Colonic mucosa (tissue), 4 donors: Measurements from ENCODE around the gene CCDC154. TPM values are rescaled to one million over a fixed set of nuclear protein-coding genes. Genes with fewer than 3 reads are reported as not detected.

ENCODE experiments used
- DNase-seq: peaks from one replicate; pipeline ENCODE4 v3.0.0-alpha.2; 2020
- H3K27ac ChIP-seq: fragments of 200-600 bp; one replicate; pipeline ENCODE4 v1.8.0; 2021
- H3K27me3 ChIP-seq: fragments of 200-600 bp; one replicate; pipeline ENCODE4 v1.8.0; 2021
- H3K36me3 ChIP-seq: fragments of 200-600 bp; one replicate; pipeline ENCODE4 v1.8.0; 2021
- H3K4me1 ChIP-seq: fragments of 200-600 bp; one replicate; pipeline ENCODE4 v1.8.0; 2021; ENCODE audit warnings: mild to moderate bottlenecking
- H3K4me3 ChIP-seq: fragments of 200-600 bp; one replicate; pipeline ENCODE4 v1.8.0; 2021
- H3K9ac ChIP-seq, 2 donors: one replicate each; pipeline ENCODE4 v1.7.0; 2013; ENCODE audit warnings: control low read depth in 2 of 2, low read depth in 2 of 2, low read length in 2 of 2
- H3K9me3 ChIP-seq: fragments of 200-600 bp; one replicate; pipeline ENCODE4 v1.8.0; 2021
- intact Hi-C: fragments of 100-400 bp; cut with DNase I; formaldehyde crosslinking; loops from one replicate; pipeline ENCODE4 v1.14.1; 2022
- total RNA-seq, 2 donors: library from RNA; stranded (reverse); fragmentation: NEBNext Ultra II Directional in 1 of 2; extraction: Animal tissue kit (Norgen Biotek cat#: 25700) in 1 of 2; gene quantifications; one replicate each; pipeline ENCODE4 v1.2.1, GENCODE V29; 2021
- TF ChIP-seq, protein P1 (sequence below): fragments of 200-600 bp; IDR thresholded peaks from one replicate; pipeline ENCODE4 v1.8.0; 2022; ENCODE audit warnings: antibody characterized with exemption, mild to moderate bottlenecking
- donor health status: healthy.
- donor health status: DM: no; HTN: no; CAD: no.
- donor health status: DM: no; HTN: no; CAD: no.

CCDC154 gene
- total RNA-seq, 2 donors from 2014 or later: 0.56 to 1.6 TPM

DNA sequence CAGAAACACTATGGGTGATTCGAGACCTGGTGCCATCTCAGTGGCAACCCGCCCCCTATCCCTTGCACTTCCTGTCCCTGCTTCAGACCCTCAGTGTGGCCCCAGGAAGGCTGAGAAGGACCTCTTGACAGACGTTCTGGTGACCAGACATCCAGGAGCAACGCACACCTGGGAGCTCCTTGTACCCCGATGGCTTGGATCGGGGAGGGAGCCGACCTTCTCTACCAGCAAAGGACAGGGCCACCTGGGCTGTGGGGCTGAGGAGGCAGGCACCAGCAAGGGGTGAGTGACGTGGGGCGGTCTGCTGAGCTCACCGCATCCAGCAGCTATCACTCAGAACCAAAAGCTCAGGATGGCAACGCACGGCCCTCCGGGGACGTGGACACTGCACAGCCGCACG lies 57.0 kb downstream of the CCDC154 start:
- H3K4me1 ChIP-seq: no peaks in the 10 kb centered on the region
- H3K9me3 ChIP-seq: no peaks in the 10 kb centered on the region
- H3K36me3 ChIP-seq: no peaks in the 10 kb centered on the region
- TF ChIP-seq, protein P1, sequence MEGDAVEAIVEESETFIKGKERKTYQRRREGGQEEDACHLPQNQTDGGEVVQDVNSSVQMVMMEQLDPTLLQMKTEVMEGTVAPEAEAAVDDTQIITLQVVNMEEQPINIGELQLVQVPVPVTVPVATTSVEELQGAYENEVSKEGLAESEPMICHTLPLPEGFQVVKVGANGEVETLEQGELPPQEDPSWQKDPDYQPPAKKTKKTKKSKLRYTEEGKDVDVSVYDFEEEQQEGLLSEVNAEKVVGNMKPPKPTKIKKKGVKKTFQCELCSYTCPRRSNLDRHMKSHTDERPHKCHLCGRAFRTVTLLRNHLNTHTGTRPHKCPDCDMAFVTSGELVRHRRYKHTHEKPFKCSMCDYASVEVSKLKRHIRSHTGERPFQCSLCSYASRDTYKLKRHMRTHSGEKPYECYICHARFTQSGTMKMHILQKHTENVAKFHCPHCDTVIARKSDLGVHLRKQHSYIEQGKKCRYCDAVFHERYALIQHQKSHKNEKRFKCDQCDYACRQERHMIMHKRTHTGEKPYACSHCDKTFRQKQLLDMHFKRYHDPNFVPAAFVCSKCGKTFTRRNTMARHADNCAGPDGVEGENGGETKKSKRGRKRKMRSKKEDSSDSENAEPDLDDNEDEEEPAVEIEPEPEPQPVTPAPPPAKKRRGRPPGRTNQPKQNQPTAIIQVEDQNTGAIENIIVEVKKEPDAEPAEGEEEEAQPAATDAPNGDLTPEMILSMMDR: no peak
- no peaks in the 10 kb centered on the region for H3K27me3 ChIP-seq
- intact Hi-C loops: no loop called here
- H3K9ac ChIP-seq: no peak overlapping the region
- no peak for DNase-seq
- H3K4me3 ChIP-seq: no peak overlapping the region
- H3K27ac ChIP-seq: no peak overlapping the region

DNA sequence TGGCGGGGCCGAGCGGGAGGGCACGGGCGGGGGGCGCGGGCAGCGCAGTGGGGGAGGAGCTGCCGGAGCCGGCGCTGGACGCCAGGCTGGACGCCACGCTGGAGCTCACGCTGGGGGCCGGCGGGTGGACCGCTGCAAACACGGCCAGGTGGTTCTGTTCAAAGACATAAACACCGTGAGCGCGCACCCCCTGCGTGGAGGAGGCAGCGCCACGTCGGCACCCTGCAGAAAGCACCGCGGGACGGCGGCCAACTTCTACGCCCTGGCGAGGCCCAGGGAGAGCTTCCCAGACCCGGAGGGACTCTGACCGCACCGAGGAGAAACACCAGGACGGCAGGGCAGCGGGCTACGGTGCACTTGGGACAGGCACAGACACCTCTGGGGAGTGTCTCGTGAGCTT lies 59.1 kb downstream of the CCDC154 start:
- H3K27me3 ChIP-seq: no peaks in the 10 kb centered on the region
- no peaks in the 10 kb centered on the region for H3K36me3 ChIP-seq
- intact Hi-C loops: no loop called here
- DNase-seq: no peak
- TF ChIP-seq, protein P1: no peak
- no peak overlapping the region for H3K4me3 ChIP-seq
- no peaks in the 10 kb centered on the region for H3K4me1 ChIP-seq
- H3K9ac ChIP-seq: no peak overlapping the region
- no peaks in the 10 kb centered on the region for H3K9me3 ChIP-seq
- no peak overlapping the region for H3K27ac ChIP-seq

Other genes with a start within 250 kb of the CCDC154 start
- 10 to 100 TPM; 32.6 to 34.3 TPM for gene TPSG1, start 219.3 kb downstream of the CCDC154 start, total RNA-seq
- gene TPSB2, start 214.4 kb downstream of the CCDC154 start, total RNA-seq: 10 to 100 TPM; 39.1 to 92.9 TPM
- 10 to 100 TPM; 30.4 to 62.1 TPM for gene TPSAB1, start 203.9 kb downstream of the CCDC154 start, total RNA-seq
- under 1 TPM; 0.19 to 0.64 TPM for gene TPSD1, start 188.5 kb downstream of the CCDC154 start, total RNA-seq
- gene UBE2I, start 134.9 kb downstream of the CCDC154 start, total RNA-seq: 100 to 1,000 TPM; 101 to 143 TPM
- gene BAIAP3, start 110.9 kb downstream of the CCDC154 start, total RNA-seq: 1 to 10 TPM; 5.5 to 9.8 TPM
- gene TSR3, start 92.7 kb downstream of the CCDC154 start, total RNA-seq: 10 to 100 TPM; 39.6 to 74.4 TPM
- 10 to 100 TPM; 48.2 to 59.1 TPM for gene GNPTG, start 92.6 kb downstream of the CCDC154 start, total RNA-seq
- gene UNKL, start 29.9 kb downstream of the CCDC154 start, total RNA-seq: 10 to 100 TPM; 11.1 to 11.8 TPM
- gene UQCC4, start 23.8 kb downstream of the CCDC154 start, total RNA-seq: 10 to 100 TPM; 14.0 to 21.6 TPM
- gene PERCC1, start 13.5 kb downstream of the CCDC154 start, total RNA-seq: under 1 TPM; 0.27 TPM
- gene CLCN7, start 30.5 kb upstream of the CCDC154 start, total RNA-seq: 10 to 100 TPM; 42.4 to 61.5 TPM
- not detected for gene PTX4, start 44.4 kb upstream of the CCDC154 start, total RNA-seq
- 10 to 100 TPM; 18.4 to 76.0 TPM for gene TELO2, start 48.8 kb upstream of the CCDC154 start, total RNA-seq
- gene TMEM204, start 89.1 kb upstream of the CCDC154 start, total RNA-seq: 1 to 10 TPM; 2.9 to 5.0 TPM
- 10 to 100 TPM; 12.5 to 15.6 TPM for gene IFT140, start 167.5 kb upstream of the CCDC154 start, total RNA-seq
- gene CRAMP1, start 167.8 kb upstream of the CCDC154 start, total RNA-seq: 10 to 100 TPM; 13.6 to 17.1 TPM
- gene JPT2, start 233.7 kb upstream of the CCDC154 start, total RNA-seq: 100 to 1,000 TPM in 1 of 2 donors, 10 to 100 TPM in 1; 53.5 to 123 TPM